Stimulated activated CD8-positive, alpha-beta memory T cell treated with anti-CD3 and anti-CD28 coated beads, Interleukin-7, amount 100 ng/mL, for 48 hours (primary cell): Measurements from ENCODE around the gene UNC45B.
"Not testable (repeated sequence)": the region's sequence is repeated elsewhere in the genome, so short reads cannot be mapped to it uniquely, and the experiment has no call there.

Experiments used
- DNase-seq, 2 donors: peaks; one replicate each; pipeline ENCODE4 v3.0.0-alpha.2; 2020; ENCODE audit warnings: low read depth in 1 of 2; ENCODE audit errors: extremely low read depth in 1 of 2

UNC45B gene

GRCh38 chr17:35147375-35147905 lies at the start of gene UNC45B:
TSS of gene UNC45B (plus strand) at chr17:35147817. CDS start at chr17:35148264, 447 bp downstream.
- DNase-seq, result no peak

- no peak for DNase-seq
These were observed 47.7 kb upstream of the UNC45B start for GRCh38 chr17:35099908-35100307.

GRCh38 chr17:35101036-35101435 lies 46.6 kb upstream of the UNC45B start:
- DNase-seq, result no peak

GRCh38 chr17:35101725-35102124 lies 45.9 kb upstream of the UNC45B start:
- no peak for DNase-seq

- DNase-seq, result no peak
These were observed 44.3 kb upstream of the UNC45B start for GRCh38 chr17:35103271-35103670.

GRCh38 chr17:35104844-35105450 lies 42.7 kb upstream of the UNC45B start:
- DNase-seq, result no peak

GRCh38 chr17:35110791-35111190 lies 36.8 kb upstream of the UNC45B start:
- not testable (repeated sequence) for DNase-seq

- DNase-seq, result no peak
These were observed 30.8 kb upstream of the UNC45B start for GRCh38 chr17:35116845-35117244.

GRCh38 chr17:35117984-35118383 lies 29.6 kb upstream of the UNC45B start:
- no peak for DNase-seq

GRCh38 chr17:35119370-35120165 lies 28.0 kb upstream of the UNC45B start, which contains the start of gene RAD51D:
TSS of gene RAD51D (minus strand) at chr17:35119860. CDS start at chr17:35119613, 247 bp downstream.
- peak; percentile 61 to 63 for DNase-seq

GRCh38 chr17:35121315-35121714 lies 26.3 kb upstream of the UNC45B start, which contains the start of gene FNDC8:
TSS of gene FNDC8 (plus strand) at chr17:35121615. CDS start at chr17:35121694, 79 bp downstream.
- no peak for DNase-seq

- DNase-seq, result no peak
These were observed 19.7 kb upstream of the UNC45B start for GRCh38 chr17:35127751-35128514.

GRCh38 chr17:35129154-35129972 lies 18.3 kb upstream of the UNC45B start:
- DNase-seq, result no peak

GRCh38 chr17:35129973-35130351 lies 17.7 kb upstream of the UNC45B start:
- no peak for DNase-seq

GRCh38 chr17:35130392-35130791 lies 17.2 kb upstream of the UNC45B start:
- DNase-seq, result no peak

GRCh38 chr17:35132099-35132498 lies 15.5 kb upstream of the UNC45B start:
- no peak for DNase-seq

GRCh38 chr17:35132816-35133550 lies 14.6 kb upstream of the UNC45B start:
- DNase-seq, result no peak

GRCh38 chr17:35135322-35135721 lies 12.3 kb upstream of the UNC45B start:
- no peak for DNase-seq

- DNase-seq, result no peak
These were observed 9.4 kb upstream of the UNC45B start for GRCh38 chr17:35138218-35138617.
